Neural progenitor cell (in vitro differentiated cells): Measurements from ENCODE around the gene SIX3. TPM values are rescaled to one million over a fixed set of nuclear protein-coding genes. Genes with fewer than 3 reads are reported as not detected.

Experiments used
- DNase-seq: peaks from one replicate; pipeline ENCODE4 v3.0.0-alpha.2; 2016; ENCODE audit warnings: low spot score
- H2AFZ ChIP-seq: fragments of 200-600 bp; sonication (generic); replicated peaks from 2 replicates; pipeline ENCODE4 v1.6.1; 2016; ENCODE audit warnings: antibody characterized with exemption
- H3F3A ChIP-seq: fragments of 200-600 bp; sonication (generic); 2 replicates; pipeline ENCODE4 v1.6.1; 2016; ENCODE audit warnings: antibody characterized with exemption, low read depth
- H3K27ac ChIP-seq: fragments of 200-600 bp; sonication (generic); 2 replicates; pipeline ENCODE4 v1.5.1; 2016; ENCODE audit warnings: mild to moderate bottlenecking
- H3K27me3 ChIP-seq: fragments of 200-600 bp; sonication (generic); 2 replicates; pipeline ENCODE4 v1.6.1; 2016; ENCODE audit warnings: mild to moderate bottlenecking, moderate library complexity
- H3K36me3 ChIP-seq: fragments of 200-600 bp; sonication (generic); 2 replicates; pipeline ENCODE4 v1.5.1; 2016
- H3K4me1 ChIP-seq: fragments of 200-600 bp; sonication (generic); 2 replicates; pipeline ENCODE4 v1.6.1; 2016; ENCODE audit warnings: mixed run types
- H3K4me2 ChIP-seq: fragments of 200-600 bp; sonication (generic); 2 replicates; pipeline ENCODE4 v1.6.1; 2016
- H3K4me3 ChIP-seq: fragments of 200-600 bp; sonication (generic); 2 replicates; pipeline ENCODE4 v1.5.1; 2016
- H3K79me2 ChIP-seq: fragments of 200-600 bp; sonication (generic); 2 replicates; pipeline ENCODE4 v1.6.1; 2016; ENCODE audit warnings: low read depth
- H3K9ac ChIP-seq: fragments of 200-600 bp; sonication (generic); 2 replicates; pipeline ENCODE4 v1.6.1; 2016
- H3K9me3 ChIP-seq: fragments of 200-600 bp; sonication (generic); 2 replicates; pipeline ENCODE4 v1.5.1; 2016; ENCODE audit warnings: low read depth
- H4K20me1 ChIP-seq: fragments of 200-600 bp; sonication (generic); 2 replicates; pipeline ENCODE4 v1.6.1; 2016; ENCODE audit warnings: low read depth
- H3K27ac Mint-ChIP-seq: 3 replicates; pipeline ENCODE4 v1.8.0; 2021; ENCODE audit warnings: mixed read lengths
- H3K27me3 Mint-ChIP-seq: 2 replicates; pipeline ENCODE4 v1.8.0; 2022; ENCODE audit warnings: low read depth, mild to moderate bottlenecking, inconsistent platforms, moderate library complexity, mixed read lengths; ENCODE audit not compliant: insufficient read depth
- H3K36me3 Mint-ChIP-seq: 3 replicates; pipeline ENCODE4 v1.8.0; 2021; ENCODE audit warnings: mixed read lengths
- H3K4me1 Mint-ChIP-seq: 3 replicates; pipeline ENCODE4 v1.8.0; 2021; ENCODE audit warnings: mixed read lengths
- H3K4me3 Mint-ChIP-seq: 3 replicates; pipeline ENCODE4 v1.8.0; 2021; ENCODE audit warnings: mild to moderate bottlenecking, moderate library complexity, mixed read lengths
- H3K9me3 Mint-ChIP-seq: 3 replicates; pipeline ENCODE4 v1.8.0; 2020; ENCODE audit warnings: mixed read lengths
- EZH2 ChIP-seq: fragments of 200-600 bp; sonication (generic); IDR thresholded peaks from 2 replicates; pipeline ENCODE4 v1.6.1; 2017; ENCODE audit warnings: antibody characterized with exemption, mild to moderate bottlenecking, moderate library complexity
- EZH2phosphoT487 ChIP-seq: fragments of 200-600 bp; sonication (generic); IDR thresholded peaks from 2 replicates; pipeline ENCODE4 v1.6.1; 2017; ENCODE audit warnings: antibody characterized with exemption
- total RNA-seq: library from RNA; depleted of rRNA; stranded (reverse); fragments of >200 nt; gene quantifications from 2 replicates; pipeline ENCODE4 v1.2.3, GENCODE V29; 2015; ENCODE audit warnings: low replicate concordance
- TF ChIP-seq, protein P1 (sequence below): fragments of 200-600 bp; sonication (generic); IDR thresholded peaks from 2 replicates; pipeline ENCODE4 v1.5.1; 2017; ENCODE audit warnings: antibody characterized with exemption, mild to moderate bottlenecking

Gene SIX3
- total RNA-seq, 1 donor from 2014 or later = 14.5 TPM

DNA sequence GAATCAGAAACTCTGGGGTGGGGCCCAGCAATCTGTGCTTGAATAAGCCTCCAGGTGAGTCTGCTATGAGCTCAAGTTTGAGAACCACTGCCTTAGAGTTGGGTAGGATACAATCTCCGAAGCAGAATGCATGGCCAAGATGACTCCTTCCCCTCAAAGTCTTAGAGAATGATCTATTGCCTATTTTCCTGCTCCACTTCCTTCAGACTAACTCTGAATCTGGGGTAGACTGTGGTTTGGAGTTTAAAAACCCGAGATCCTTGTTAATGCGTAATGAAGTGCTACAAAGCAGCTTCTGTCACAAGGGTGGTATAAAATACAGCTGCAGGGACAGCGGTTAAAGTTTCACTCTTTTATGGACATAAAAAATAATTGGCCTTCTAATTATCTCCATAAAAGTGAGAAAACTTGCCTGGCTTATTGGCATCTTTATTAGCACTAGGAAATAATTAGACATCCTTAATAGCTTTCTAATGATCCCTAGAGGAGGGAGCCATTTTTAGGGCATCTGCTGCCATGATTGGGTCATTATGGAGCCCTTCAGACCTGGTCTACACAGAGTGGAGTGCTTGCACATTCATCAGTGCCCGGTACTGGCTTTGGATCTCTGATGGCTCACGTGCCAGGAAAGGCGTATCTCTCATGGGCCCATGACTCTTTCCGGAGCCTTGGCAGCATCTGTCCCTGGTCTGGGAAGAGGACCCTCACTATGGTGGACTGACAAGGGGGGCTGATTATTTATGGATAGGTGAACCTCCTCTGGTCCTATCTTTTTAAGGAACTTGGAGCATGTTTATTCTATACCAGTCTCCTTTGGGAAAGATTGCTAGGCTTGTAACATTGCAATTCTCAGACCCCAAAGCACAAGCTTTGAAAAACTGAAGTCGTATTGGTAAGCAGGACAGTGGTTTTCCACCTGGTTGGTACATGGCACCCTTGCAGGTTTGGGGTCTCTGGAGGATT lies 39.5 kb downstream of the SIX3 start:
- no peaks in the 10 kb centered on the region for H3K36me3 Mint-ChIP-seq
- Histone ChIP-seq H3K4me1 (peaks cover 5% of the 10 kb centered on the region), H3K36me3 (no peaks in the 10 kb centered on the region), H2AFZ (no peak overlapping the region), H4K20me1 (no peaks in the 10 kb centered on the region), H3K9me3 (no peaks in the 10 kb centered on the region), H3K27ac (no peak overlapping the region), H3K9ac (no peak overlapping the region), H3K27me3 (no peaks in the 10 kb centered on the region), H3K4me2 (no peak overlapping the region), H3K79me2 (no peaks in the 10 kb centered on the region), H3K4me3 (no peak overlapping the region), H3F3A (peaks cover 4% of the 10 kb centered on the region)
- no peak overlapping the region for H3K4me3 Mint-ChIP-seq
- peaks cover 5% of the 10 kb centered on the region for H3K27me3 Mint-ChIP-seq
- TF ChIP-seq EZH2phosphoT487 = no peak
- TF ChIP-seq EZH2 = no peak
- TF ChIP-seq, protein P1, sequence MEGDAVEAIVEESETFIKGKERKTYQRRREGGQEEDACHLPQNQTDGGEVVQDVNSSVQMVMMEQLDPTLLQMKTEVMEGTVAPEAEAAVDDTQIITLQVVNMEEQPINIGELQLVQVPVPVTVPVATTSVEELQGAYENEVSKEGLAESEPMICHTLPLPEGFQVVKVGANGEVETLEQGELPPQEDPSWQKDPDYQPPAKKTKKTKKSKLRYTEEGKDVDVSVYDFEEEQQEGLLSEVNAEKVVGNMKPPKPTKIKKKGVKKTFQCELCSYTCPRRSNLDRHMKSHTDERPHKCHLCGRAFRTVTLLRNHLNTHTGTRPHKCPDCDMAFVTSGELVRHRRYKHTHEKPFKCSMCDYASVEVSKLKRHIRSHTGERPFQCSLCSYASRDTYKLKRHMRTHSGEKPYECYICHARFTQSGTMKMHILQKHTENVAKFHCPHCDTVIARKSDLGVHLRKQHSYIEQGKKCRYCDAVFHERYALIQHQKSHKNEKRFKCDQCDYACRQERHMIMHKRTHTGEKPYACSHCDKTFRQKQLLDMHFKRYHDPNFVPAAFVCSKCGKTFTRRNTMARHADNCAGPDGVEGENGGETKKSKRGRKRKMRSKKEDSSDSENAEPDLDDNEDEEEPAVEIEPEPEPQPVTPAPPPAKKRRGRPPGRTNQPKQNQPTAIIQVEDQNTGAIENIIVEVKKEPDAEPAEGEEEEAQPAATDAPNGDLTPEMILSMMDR = no peak
- DNase-seq = no peak
- H3K9me3 Mint-ChIP-seq = no peaks in the 10 kb centered on the region
- no peak overlapping the region for H3K27ac Mint-ChIP-seq
- H3K4me1 Mint-ChIP-seq = peaks cover 7% of the 10 kb centered on the region

DNA sequence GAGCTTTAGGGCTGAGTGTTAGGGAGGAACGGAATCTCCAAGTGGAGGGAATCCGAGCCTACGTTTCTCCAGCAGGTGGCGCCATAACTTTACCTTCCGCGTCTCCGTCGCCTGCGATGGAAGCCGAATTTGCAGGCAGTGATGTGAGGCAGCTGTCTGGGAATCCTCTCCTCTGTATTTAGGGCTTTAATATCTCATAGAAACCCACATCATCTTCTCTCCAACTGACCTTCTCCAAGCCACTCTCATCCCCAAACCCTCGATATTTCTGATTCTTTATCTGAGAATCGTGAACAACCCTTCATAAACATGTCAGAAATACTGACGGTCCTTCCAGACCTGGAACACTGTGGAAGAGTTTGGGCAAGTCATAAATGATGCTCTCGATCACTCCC lies 40.2 kb downstream of the SIX3 start:
- peaks cover 4% of the 10 kb centered on the region for H3F3A ChIP-seq
- peaks cover 7% of the 10 kb centered on the region for H3K4me1 Mint-ChIP-seq
- no peaks in the 10 kb centered on the region for H3K36me3 Mint-ChIP-seq
- no peaks in the 10 kb centered on the region for H3K9me3 ChIP-seq
- H3K36me3 ChIP-seq = no peaks in the 10 kb centered on the region
- H2AFZ ChIP-seq = peak overlapping the region; percentile 75
- H3K9me3 Mint-ChIP-seq = no peaks in the 10 kb centered on the region
- H3K4me3 ChIP-seq = no peak overlapping the region
- H3K4me3 Mint-ChIP-seq = no peak overlapping the region
- no peaks in the 10 kb centered on the region for H3K79me2 ChIP-seq
- DNase-seq = peak; percentile 89
- H3K27ac Mint-ChIP-seq = no peak overlapping the region
- peaks cover 5% of the 10 kb centered on the region for H3K27me3 Mint-ChIP-seq
- peaks cover 3% of the 10 kb centered on the region for H3K4me1 ChIP-seq
- H4K20me1 ChIP-seq = no peaks in the 10 kb centered on the region
- no peaks in the 10 kb centered on the region for H3K27me3 ChIP-seq
- TF ChIP-seq EZH2 = no peak
- TF ChIP-seq, protein P1 = peak; percentile 88
- no peak for TF ChIP-seq EZH2phosphoT487
- H3K4me2 ChIP-seq = no peak overlapping the region
- H3K27ac ChIP-seq = no peak overlapping the region
- H3K9ac ChIP-seq = no peak overlapping the region

DNA sequence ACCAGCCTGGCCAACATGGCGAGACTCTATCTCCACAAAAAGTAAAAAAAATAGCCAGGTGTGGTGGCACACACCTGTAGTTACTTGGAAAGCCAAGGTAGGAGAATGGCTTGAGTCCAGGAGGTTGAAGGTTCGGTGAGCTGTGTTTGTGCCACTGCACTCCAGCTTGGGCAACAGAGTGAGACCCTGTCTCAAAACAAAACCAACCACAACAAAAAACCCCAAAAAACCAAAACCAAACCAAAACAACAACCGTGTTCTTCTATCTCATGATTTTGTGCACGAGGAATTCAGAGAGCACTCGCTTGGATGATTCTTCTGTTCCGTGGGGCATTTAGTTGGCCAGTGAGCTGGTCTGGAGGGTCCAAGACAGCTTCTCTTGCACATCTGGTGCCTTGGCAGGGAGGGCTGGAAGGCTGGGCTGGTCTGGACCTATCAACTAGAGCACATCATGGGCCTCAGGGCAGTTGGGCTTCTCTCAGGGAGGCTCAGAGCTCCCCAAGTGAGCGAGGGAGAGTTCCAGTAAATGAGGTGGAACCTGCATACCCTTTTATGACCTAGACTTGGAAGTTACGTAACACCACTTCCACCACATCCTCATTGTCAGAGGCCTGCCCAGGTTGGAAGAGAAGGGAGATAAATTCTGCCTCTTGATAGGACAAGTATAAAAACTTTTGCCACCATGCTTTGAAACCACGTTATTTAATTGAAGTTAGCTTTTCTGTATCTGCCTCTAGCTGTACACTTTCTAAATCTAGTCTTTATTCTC lies 42.5 kb downstream of the SIX3 start:
- TF ChIP-seq EZH2phosphoT487 = no peak
- TF ChIP-seq, protein P1 = no peak
- TF ChIP-seq EZH2 = no peak
- Histone ChIP-seq H3K4me3 (no peak overlapping the region), H3K79me2 (no peaks in the 10 kb centered on the region), H4K20me1 (no peaks in the 10 kb centered on the region), H3K9ac (no peak overlapping the region), H3K27ac (no peak overlapping the region), H3K4me2 (no peak overlapping the region), H3K9me3 (no peaks in the 10 kb centered on the region), H3K27me3 (no peaks in the 10 kb centered on the region), H3K4me1 (peaks cover 3% of the 10 kb centered on the region), H2AFZ (no peak overlapping the region), H3F3A (peaks cover 4% of the 10 kb centered on the region), H3K36me3 (no peaks in the 10 kb centered on the region)
- no peaks in the 10 kb centered on the region for H3K36me3 Mint-ChIP-seq
- H3K9me3 Mint-ChIP-seq = peaks cover 13% of the 10 kb centered on the region
- H3K27me3 Mint-ChIP-seq = peaks cover 6% of the 10 kb centered on the region
- no peak for DNase-seq
- no peak overlapping the region for H3K27ac Mint-ChIP-seq
- no peak overlapping the region for H3K4me3 Mint-ChIP-seq
- peaks cover 7% of the 10 kb centered on the region for H3K4me1 Mint-ChIP-seq
